Transverse colon (tissue), 4 donors: ENCODE data around the gene SFMBT1. TPM values are rescaled to one million over a fixed set of nuclear protein-coding genes. Genes with fewer than 3 reads are reported as not detected.
"Not testable (repeated sequence)": the region's sequence is repeated elsewhere in the genome, so short reads cannot be mapped to it uniquely, and the experiment has no call there.

ENCODE experiments used
- DNase-seq: peaks from one replicate; pipeline ENCODE4 v3.0.0-alpha.2; 2019
- H3K27ac ChIP-seq, 4 donors: fragments of 200-600 bp; sonication (generic); 2 replicates each; pipeline ENCODE4 v1.5.1; 2016 to 2018; ENCODE audit warnings: inconsistent platforms in 4 of 4
- H3K27me3 ChIP-seq: fragments of 200-600 bp; sonication (generic); 2 replicates; pipeline ENCODE4 v1.5.1; 2017; ENCODE audit warnings: inconsistent platforms
- H3K36me3 ChIP-seq, 4 donors: fragments of 200-600 bp; sonication (generic); 2 replicates each; pipeline ENCODE4 v1.5.1; 2017 to 2019; ENCODE audit warnings: inconsistent platforms in 4 of 4
- H3K4me1 ChIP-seq, 4 donors: fragments of 200-600 bp; sonication (generic); 2 replicates each; pipeline ENCODE4 v1.5.1; 2017 to 2020; ENCODE audit warnings: inconsistent platforms in 4 of 4
- H3K4me3 ChIP-seq, 4 donors: fragments of 200-600 bp; sonication (generic); 1 replicate in 1 of 4; 2 replicates in 3 of 4; pipeline versions ENCODE4 v1.5.1 to v1.6.1; 2017 to 2019; ENCODE audit warnings: inconsistent platforms in 4 of 4
- H3K9me3 ChIP-seq, 2 donors: fragments of 200-600 bp; sonication (generic); 2 replicates each; pipeline ENCODE4 v1.5.1; 2017 to 2019; ENCODE audit warnings: inconsistent platforms in 2 of 2
- EP300 ChIP-seq: sonication (generic); formaldehyde crosslinking; IDR thresholded peaks from one replicate; pipeline ENCODE4 v1.6.1; 2017; ENCODE audit warnings: antibody characterized with exemption, low read depth
- POLR2A ChIP-seq: fragments of 450-650 bp; IDR thresholded peaks from one replicate; pipeline ENCODE4 v1.6.1; 2016; ENCODE audit warnings: antibody characterized with exemption, mild to moderate bottlenecking, moderate library complexity
- POLR2AphosphoS5 ChIP-seq, 3 donors: sonication (generic); formaldehyde crosslinking; IDR thresholded peaks; one replicate each; pipeline ENCODE4 v1.6.1; 2016; ENCODE audit warnings: antibody characterized with exemption in 3 of 3
- WGBS, 2 donors: methylation state at CpG; one replicate each; pipeline ENCODE4 v1.1.5; 2018; ENCODE audit warnings: low coverage in 1 of 2; 5-methylcytosine and 5-hydroxymethylcytosine counted together
- in situ Hi-C, 4 donors: fragments of 200-750 bp; cut with MboI; loops; one replicate each; pipeline versions ENCODE4 v1.15.0 to v1.15.1; 2017; ENCODE audit warnings: low sequenced_read_pairs in 3 of 4, low pct_ligation_motif_present in 1 of 4, low pct_unique_long_range_greater_than_20kb in 1 of 4
- intact Hi-C: fragments of 100-400 bp; cut with DNase I; formaldehyde crosslinking; loops from one replicate; pipeline ENCODE4 v1.15.1; 2023; ENCODE audit warnings: low total_unique reads
- total RNA-seq, 4 donors: library from RNA; depleted of rRNA; stranded (reverse); fragments of >200 nt; gene quantifications; one replicate each; pipeline ENCODE4 v1.1.0, GENCODE V29; 2016
- TF ChIP-seq, protein P1 (sequence below), 5 experiments: fragments of 200-600 bp in 3 of 5; fragments of 450-650 bp in 2 of 5; sonication (generic) in 3 of 5; IDR thresholded peaks; 1 replicate in 2 of 5; 2 replicates in 3 of 5; pipeline ENCODE4 v1.5.1; 2016 to 2017; ENCODE audit warnings: antibody characterized with exemption in 5 of 5, inconsistent platforms in 3 of 5, mild to moderate bottlenecking in 2 of 5, moderate library complexity in 1 of 5

SFMBT1 gene
- total RNA-seq, 4 donors from 2014 or later, result 1.9 to 33.0 (median 18.1) TPM

DNA sequence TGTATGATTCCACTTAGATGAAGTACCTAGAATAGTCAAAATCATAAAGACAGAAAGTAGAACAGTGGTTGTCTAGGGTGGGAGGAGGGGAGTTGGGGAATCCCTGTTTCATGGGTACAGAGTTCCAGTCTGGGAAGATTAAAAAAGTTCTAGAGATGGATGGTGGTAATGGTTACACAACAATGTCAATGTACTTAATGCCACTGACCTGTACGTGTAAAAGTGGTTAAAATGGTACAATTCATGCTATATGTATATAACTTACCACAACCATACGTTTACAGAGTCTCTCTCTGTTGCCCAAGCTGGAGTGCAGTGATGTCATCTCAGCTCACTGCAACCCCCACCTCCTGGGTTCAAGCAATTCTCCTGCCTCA is 6.5 kb downstream of the SFMBT1 start:
- H3K4me1 ChIP-seq, result peaks cover 7 to 31% (median 23%) of the 10 kb centered on the region in 4 donors
- DNase-seq, result no peak

DNA sequence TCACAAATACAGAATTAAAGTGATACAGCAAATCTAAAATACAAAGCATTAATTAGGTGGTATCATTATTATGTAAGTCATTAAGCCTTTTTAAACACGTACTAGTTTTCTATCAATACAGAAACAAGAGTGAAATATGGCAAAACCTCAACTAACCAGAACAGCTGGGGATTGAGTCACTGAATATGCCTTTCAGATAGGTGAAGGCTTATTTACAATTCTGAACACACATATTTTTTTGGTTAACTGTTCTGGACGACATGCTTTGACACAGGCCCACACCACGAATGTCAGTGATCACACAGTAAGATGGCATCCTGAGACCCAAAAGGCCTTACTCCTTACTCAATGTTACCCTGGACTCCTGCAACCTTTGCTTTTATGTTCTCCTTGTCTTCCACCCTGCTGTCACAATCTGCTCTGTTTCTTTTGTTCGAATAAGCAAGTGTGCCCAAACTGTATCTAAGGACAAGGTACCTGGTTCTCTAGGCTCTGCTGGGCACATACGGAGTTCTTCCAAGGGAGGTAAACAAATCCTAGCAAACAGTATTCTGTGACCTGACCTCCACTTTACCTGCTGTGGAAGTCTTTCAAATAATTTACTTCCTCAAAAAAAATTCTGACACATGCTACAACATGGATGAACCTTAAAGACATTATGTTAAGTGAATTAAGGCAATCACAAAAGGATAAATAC is 7.0 kb downstream of the SFMBT1 start:
- H3K4me1 ChIP-seq, result peaks cover 2 to 26% (median 20%) of the 10 kb centered on the region in 4 donors
- intact Hi-C loops, result no loop called here
- no peak overlapping the region for H3K4me3 ChIP-seq
- no peaks in the 10 kb centered on the region for H3K36me3 ChIP-seq
- no peaks in the 10 kb centered on the region for H3K9me3 ChIP-seq
- TF ChIP-seq, protein P1, sequence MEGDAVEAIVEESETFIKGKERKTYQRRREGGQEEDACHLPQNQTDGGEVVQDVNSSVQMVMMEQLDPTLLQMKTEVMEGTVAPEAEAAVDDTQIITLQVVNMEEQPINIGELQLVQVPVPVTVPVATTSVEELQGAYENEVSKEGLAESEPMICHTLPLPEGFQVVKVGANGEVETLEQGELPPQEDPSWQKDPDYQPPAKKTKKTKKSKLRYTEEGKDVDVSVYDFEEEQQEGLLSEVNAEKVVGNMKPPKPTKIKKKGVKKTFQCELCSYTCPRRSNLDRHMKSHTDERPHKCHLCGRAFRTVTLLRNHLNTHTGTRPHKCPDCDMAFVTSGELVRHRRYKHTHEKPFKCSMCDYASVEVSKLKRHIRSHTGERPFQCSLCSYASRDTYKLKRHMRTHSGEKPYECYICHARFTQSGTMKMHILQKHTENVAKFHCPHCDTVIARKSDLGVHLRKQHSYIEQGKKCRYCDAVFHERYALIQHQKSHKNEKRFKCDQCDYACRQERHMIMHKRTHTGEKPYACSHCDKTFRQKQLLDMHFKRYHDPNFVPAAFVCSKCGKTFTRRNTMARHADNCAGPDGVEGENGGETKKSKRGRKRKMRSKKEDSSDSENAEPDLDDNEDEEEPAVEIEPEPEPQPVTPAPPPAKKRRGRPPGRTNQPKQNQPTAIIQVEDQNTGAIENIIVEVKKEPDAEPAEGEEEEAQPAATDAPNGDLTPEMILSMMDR (IDR thresholded peaks at IDR 0.05), result no peak
- no peak for TF ChIP-seq POLR2AphosphoS5 (IDR thresholded peaks at IDR 0.05)
- TF ChIP-seq POLR2A, result no peak
- no peak for TF ChIP-seq EP300
- H3K27ac ChIP-seq, result no peak overlapping the region
- in situ Hi-C loops, result no loop called here
- no peak for DNase-seq
- H3K27me3 ChIP-seq, result no peaks in the 10 kb centered on the region
- WGBS, 2 donors, result 73 to 92% methylated on average over 3 to 5 of the region's 5 CpGs

More for the DNA sequence above, 6.5 kb downstream of the SFMBT1 start:
- intact Hi-C loops, result no loop called here
- H3K36me3 ChIP-seq, result no peaks in the 10 kb centered on the region
- no peak overlapping the region for H3K27ac ChIP-seq
- in situ Hi-C loops, result no loop called here
- no peaks in the 10 kb centered on the region for H3K9me3 ChIP-seq
- TF ChIP-seq POLR2A (no peak), EP300 (no peak), POLR2AphosphoS5 (IDR thresholded peaks at IDR 0.05) (no peak)
- TF ChIP-seq, protein P1 (IDR thresholded peaks at IDR 0.05), result no peak
- 80 to 83% methylated on average over 2 of the region's 2 CpGs for WGBS, 2 donors
- no peak overlapping the region for H3K4me3 ChIP-seq
- H3K27me3 ChIP-seq, result no peaks in the 10 kb centered on the region

DNA sequence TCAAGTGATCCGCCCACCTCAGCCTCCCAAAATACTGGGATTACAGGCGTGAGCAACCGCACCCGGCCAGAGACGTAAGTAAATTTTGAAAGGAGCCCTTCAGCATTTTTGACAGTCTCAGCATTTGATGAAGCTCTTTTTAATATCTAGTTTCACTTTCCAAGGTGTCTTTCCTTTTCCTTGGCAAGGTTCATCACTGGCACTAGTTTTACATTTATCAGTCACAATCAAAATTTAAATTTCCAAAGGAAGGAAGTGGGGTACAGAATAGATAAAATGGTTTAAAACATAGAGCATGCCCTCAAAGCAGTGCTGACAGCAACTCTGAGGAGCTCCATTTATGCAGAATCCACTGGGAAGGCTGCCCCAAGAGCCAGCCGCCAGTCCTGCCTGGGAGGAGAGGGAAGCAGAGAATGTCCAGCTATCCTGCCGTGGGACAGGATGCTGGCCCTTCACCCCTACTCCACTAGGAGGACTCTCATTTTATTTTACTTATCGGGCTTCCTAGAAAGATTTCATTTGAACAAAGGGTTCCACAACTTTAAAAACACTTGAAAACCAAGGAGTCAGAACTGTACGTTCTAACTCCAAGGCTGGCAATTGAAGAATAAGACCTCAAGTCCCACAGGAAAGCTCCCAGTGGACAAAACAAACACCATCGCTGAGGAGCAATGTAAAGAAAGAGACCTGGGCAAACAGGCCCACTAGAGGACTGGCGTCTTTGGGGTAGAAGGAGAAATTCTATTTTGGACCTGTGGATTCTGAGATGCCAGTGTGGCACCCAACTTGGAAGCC is 9.9 kb downstream of the SFMBT1 start:
- TF ChIP-seq POLR2AphosphoS5 (IDR thresholded peaks at IDR 0.05), result no peak
- TF ChIP-seq EP300, result no peak
- TF ChIP-seq, protein P1 (IDR thresholded peaks at IDR 0.05), result no peak
- no peak for TF ChIP-seq POLR2A
- Histone ChIP-seq H3K4me1 (peaks cover 0 to 34% (median 14%) of the 10 kb centered on the region in 4 donors), H3K4me3 (no peak overlapping the region), H3K36me3 (no peaks in the 10 kb centered on the region), H3K27me3 (no peaks in the 10 kb centered on the region), H3K27ac (peak overlapping the region in 1 of 4 donors; percentile 49), H3K9me3 (no peaks in the 10 kb centered on the region)
- intact Hi-C loops (no loop called here), in situ Hi-C loops (no loop called here)
- DNase-seq, result no peak
- 84 to 87% methylated on average over 11 of the region's 11 CpGs for WGBS, 2 donors

DNA sequence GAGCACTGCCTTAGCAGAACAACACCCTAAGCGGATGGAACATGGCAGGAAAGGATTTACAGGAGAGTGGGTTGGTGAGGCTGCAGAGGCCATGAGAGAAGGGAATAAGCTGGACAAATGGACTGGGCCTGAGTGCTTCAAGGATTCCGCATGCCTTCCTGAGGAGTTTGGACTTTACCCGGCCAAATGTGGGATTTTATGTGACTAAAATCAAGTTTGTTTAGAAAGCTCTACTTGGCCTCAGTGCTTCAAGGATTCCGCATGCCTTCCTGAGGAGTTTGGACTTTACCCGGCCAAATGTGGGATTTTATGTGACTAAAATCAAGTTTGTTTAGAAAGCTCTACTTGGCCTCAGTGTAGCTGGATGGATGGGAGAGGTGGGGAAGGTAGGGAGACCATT is 10.9 kb downstream of the SFMBT1 start:
- H3K27ac ChIP-seq, result peak overlapping the region in 1 of 4 donors; percentile 51
- peaks cover 0 to 28% (median 13%) of the 10 kb centered on the region in 4 donors for H3K4me1 ChIP-seq
- H3K27me3 ChIP-seq, in situ Hi-C loops, H3K36me3 ChIP-seq, intact Hi-C loops, H3K4me3 ChIP-seq, H3K9me3 ChIP-seq: not testable (repeated sequence)
- WGBS, 2 donors, result 53 to 64% methylated on average over 3 to 5 of the region's 5 CpGs
- peak; percentile 28 for DNase-seq

DNA sequence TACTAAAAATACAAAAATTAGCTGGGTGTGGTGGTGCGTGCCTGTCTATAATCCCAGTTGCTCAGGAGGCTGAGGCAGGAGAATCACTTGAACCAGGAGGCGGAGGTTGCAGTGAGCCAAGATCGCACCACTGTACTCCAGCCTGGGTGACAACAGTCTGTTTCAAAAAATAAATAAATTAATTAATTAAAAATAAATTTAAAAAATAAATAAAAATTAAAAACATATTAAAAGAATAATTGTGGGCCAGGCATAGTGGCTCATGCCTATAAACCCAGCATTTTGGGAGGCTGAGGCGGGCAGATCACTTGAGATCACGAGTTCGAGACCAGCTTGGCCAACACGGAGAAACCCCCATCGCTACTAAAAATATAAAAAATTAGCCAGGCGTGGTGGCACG is 11.5 kb downstream of the SFMBT1 start:
- H3K4me3 ChIP-seq, H3K9me3 ChIP-seq, in situ Hi-C loops, H3K36me3 ChIP-seq, H3K27me3 ChIP-seq, DNase-seq, intact Hi-C loops: not testable (repeated sequence)
- WGBS, 2 donors, result 95% methylated on average over 5 to 10 of the region's 10 CpGs
- peaks cover 0 to 24% (median 13%) of the 10 kb centered on the region in 4 donors for H3K4me1 ChIP-seq
- peak overlapping the region in 1 of 4 donors; percentile 51 for H3K27ac ChIP-seq
